Activated T-cell treated with anti-CD3 and anti-CD28 coated beads, Interleukin-2, amount 50 U/mL, for 72 hours (primary cell): ENCODE data around the gene RNF41. TPM values are rescaled to one million over a fixed set of nuclear protein-coding genes. Genes with fewer than 3 reads are reported as not detected.
"Not testable (repeated sequence)": the region's sequence is repeated elsewhere in the genome, so short reads cannot be mapped to it uniquely, and the experiment has no call there.

Source experiments
- ATAC-seq, 2 donors: fragments of 150-1000 bp; cut with Tn5 transposase; replicated peaks in 1 of 2; 2 replicates each; pipeline ENCODE4 v1.10.0; 2021; ENCODE audit warnings: moderate library complexity in 2 of 2, mild to moderate bottlenecking in 1 of 2
- DNase-seq, 2 donors: peaks; one replicate each; pipeline ENCODE4 v3.0.0; 2021 to 2022; ENCODE audit warnings: mixed read lengths in 1 of 2
- H3K27ac Mint-ChIP-seq: one replicate; pipeline ENCODE4 v1.8.0; 2022; ENCODE audit warnings: mild to moderate bottlenecking, moderate library complexity, mixed read lengths
- H3K27me3 Mint-ChIP-seq: one replicate; pipeline ENCODE4 v1.8.0; 2022; ENCODE audit warnings: low read depth, mixed read lengths
- H3K36me3 Mint-ChIP-seq, 2 donors: one replicate each; pipeline ENCODE4 v1.8.0; 2022; ENCODE audit warnings: mixed read lengths in 2 of 2, mild to moderate bottlenecking in 1 of 2; ENCODE audit not compliant: insufficient read depth in 2 of 2
- H3K4me1 Mint-ChIP-seq: one replicate; pipeline ENCODE4 v1.8.0; 2022; ENCODE audit warnings: low read depth, mixed read lengths
- H3K4me3 Mint-ChIP-seq, 2 donors: one replicate each; pipeline ENCODE4 v1.8.0; 2022; ENCODE audit warnings: mild to moderate bottlenecking in 2 of 2, mixed read lengths in 2 of 2, moderate library complexity in 2 of 2
- H3K9me3 Mint-ChIP-seq, 2 donors: one replicate each; pipeline ENCODE4 v1.8.0; 2022; ENCODE audit warnings: mixed read lengths in 2 of 2
- total RNA-seq, 2 donors: library from RNA; stranded (reverse); gene quantifications; one replicate each; pipeline ENCODE4 v1.2.3, GENCODE V29; 2022

The RNF41 gene
- total RNA-seq, 2 donors from 2014 or later: 35.4 to 40.2 TPM

- H3K9me3 Mint-ChIP-seq, H3K36me3 Mint-ChIP-seq, H3K27ac Mint-ChIP-seq, H3K27me3 Mint-ChIP-seq, ATAC-seq, H3K4me3 Mint-ChIP-seq, DNase-seq: not testable (repeated sequence)
- H3K4me1 Mint-ChIP-seq: peaks cover 10% of the 10 kb centered on the region
These were observed 24.7 kb downstream of the RNF41 start for GRCh38 chr12:56196818-56197550.

GRCh38 chr12:56193025-56193578, 28.6 kb downstream of the RNF41 start:
- Mint-ChIP-seq H3K36me3 (peaks cover 8 to 10% of the 10 kb centered on the region in 2 donors), H3K27ac (peak overlapping the region; percentile 88), H3K4me3 (peak overlapping the region; percentile 1 to 11), H3K9me3 (no peaks in the 10 kb centered on the region), H3K27me3 (no peaks in the 10 kb centered on the region), H3K4me1 (peaks cover 26% of the 10 kb centered on the region)
- DNase-seq (peak; percentile 80 to 83), ATAC-seq (no peak)

- peaks cover 11 to 14% of the 10 kb centered on the region in 2 donors for H3K36me3 Mint-ChIP-seq
- H3K27ac Mint-ChIP-seq: peak overlapping the region; percentile 88
- peaks cover 32% of the 10 kb centered on the region for H3K4me1 Mint-ChIP-seq
These were observed 29.1 kb downstream of the RNF41 start for GRCh38 chr12:56192582-56192981.

GRCh38 chr12:56190695-56191155, 31.0 kb downstream of the RNF41 start:
- no peak for DNase-seq
- H3K4me1 Mint-ChIP-seq: peaks cover 50% of the 10 kb centered on the region
- H3K9me3 Mint-ChIP-seq: no peaks in the 10 kb centered on the region
- no peaks in the 10 kb centered on the region for H3K27me3 Mint-ChIP-seq
- no peak for ATAC-seq
- H3K36me3 Mint-ChIP-seq: peaks cover 14 to 24% of the 10 kb centered on the region in 2 donors
- peak overlapping the region; percentile 97 to 100 for H3K4me3 Mint-ChIP-seq
- H3K27ac Mint-ChIP-seq: peak overlapping the region; percentile 100

More at GRCh38 chr12:56192582-56192981, 29.1 kb downstream of the RNF41 start:
- Mint-ChIP-seq H3K9me3 (no peaks in the 10 kb centered on the region), H3K27me3 (no peaks in the 10 kb centered on the region), H3K4me3 (peak overlapping the region in 1 of 2 donors; percentile 11)
- DNase-seq: no peak
- ATAC-seq: no peak

GRCh38 chr12:56189918-56190694, 31.6 kb downstream of the RNF41 start:
- peak overlapping the region; percentile 97 to 100 for H3K4me3 Mint-ChIP-seq
- H3K4me1 Mint-ChIP-seq: peaks cover 52% of the 10 kb centered on the region
- H3K27ac Mint-ChIP-seq: peak overlapping the region; percentile 100
- ATAC-seq (peak; percentile 48 to 56), DNase-seq (peak; percentile 82 to 88)
- no peaks in the 10 kb centered on the region for H3K9me3 Mint-ChIP-seq
- no peaks in the 10 kb centered on the region for H3K27me3 Mint-ChIP-seq
- H3K36me3 Mint-ChIP-seq: peaks cover 15 to 25% of the 10 kb centered on the region in 2 donors

GRCh38 chr12:56189099-56189917, 32.4 kb downstream of the RNF41 start, which contains the start of gene SMARCC2:
Gene SMARCC2, minus strand, starts transcription at chr12:56189483. Its CDS starts 22 bp downstream, at chr12:56189461.
- peak within 1 kb of the TSS; percentile 100 for H3K27ac Mint-ChIP-seq

GRCh38 chr12:56188778-56189098, 33.0 kb downstream of the RNF41 start:
- ATAC-seq: peak in 1 of 2 donors; percentile 1
- Mint-ChIP-seq H3K27ac (peak overlapping the region; percentile 80), H3K27me3 (no peaks in the 10 kb centered on the region), H3K36me3 (peaks cover 20 to 35% of the 10 kb centered on the region in 2 donors), H3K9me3 (no peaks in the 10 kb centered on the region), H3K4me1 (peaks cover 52% of the 10 kb centered on the region), H3K4me3 (peak overlapping the region; percentile 88 to 92)
- peak in 1 of 2 donors; percentile 19 for DNase-seq

More at GRCh38 chr12:56189099-56189917, 32.4 kb downstream of the RNF41 start, which contains the start of gene SMARCC2:
- peak; percentile 92 for DNase-seq
- ATAC-seq: peak; percentile 90 to 91
- no peaks in the 10 kb centered on the region for H3K9me3 Mint-ChIP-seq
- no peaks in the 10 kb centered on the region for H3K27me3 Mint-ChIP-seq
- H3K4me1 Mint-ChIP-seq: peaks cover 52% of the 10 kb centered on the region
- peak within 1 kb of the TSS; percentile 97 to 100 for H3K4me3 Mint-ChIP-seq
- peaks cover 20 to 32% of the 10 kb centered on the region in 2 donors for H3K36me3 Mint-ChIP-seq

- H3K4me1 Mint-ChIP-seq: peaks cover 48% of the 10 kb centered on the region
- ATAC-seq (no peak), DNase-seq (no peak)
- H3K27ac Mint-ChIP-seq: peak overlapping the region; percentile 80
- H3K9me3 Mint-ChIP-seq: no peaks in the 10 kb centered on the region
- H3K27me3 Mint-ChIP-seq: no peaks in the 10 kb centered on the region
- H3K4me3 Mint-ChIP-seq: peak overlapping the region; percentile 88 to 92
- H3K36me3 Mint-ChIP-seq: peaks cover 20 to 35% of the 10 kb centered on the region in 2 donors
These were observed 33.5 kb downstream of the RNF41 start for GRCh38 chr12:56188131-56188777.

- peak overlapping the region; percentile 88 for H3K27ac Mint-ChIP-seq
- ATAC-seq: no peak
- H3K4me1 Mint-ChIP-seq: peaks cover 41% of the 10 kb centered on the region
- peak overlapping the region; percentile 88 to 92 for H3K4me3 Mint-ChIP-seq
- H3K27me3 Mint-ChIP-seq: no peaks in the 10 kb centered on the region
- DNase-seq: no peak
- peaks cover 20 to 32% of the 10 kb centered on the region in 2 donors for H3K36me3 Mint-ChIP-seq
- H3K9me3 Mint-ChIP-seq: no peaks in the 10 kb centered on the region
These were observed 34.8 kb downstream of the RNF41 start for GRCh38 chr12:56186957-56187356.

GRCh38 chr12:56178347-56178746, 43.4 kb downstream of the RNF41 start:
- Mint-ChIP-seq H3K36me3 (peaks cover 14 to 25% of the 10 kb centered on the region in 2 donors), H3K4me1 (no peaks in the 10 kb centered on the region), H3K27me3 (no peaks in the 10 kb centered on the region), H3K27ac (peak overlapping the region; percentile 47), H3K9me3 (no peaks in the 10 kb centered on the region), H3K4me3 (no peak overlapping the region)
- DNase-seq (no peak), ATAC-seq (no peak)

- no peak for DNase-seq
- no peak for ATAC-seq
- no peaks in the 10 kb centered on the region for H3K9me3 Mint-ChIP-seq
- H3K27ac Mint-ChIP-seq: peak overlapping the region; percentile 29
- no peaks in the 10 kb centered on the region for H3K27me3 Mint-ChIP-seq
- H3K4me3 Mint-ChIP-seq: no peak overlapping the region
- no peaks in the 10 kb centered on the region for H3K4me1 Mint-ChIP-seq
- H3K36me3 Mint-ChIP-seq: peaks cover 13 to 29% of the 10 kb centered on the region in 2 donors
These were observed 48.9 kb downstream of the RNF41 start for GRCh38 chr12:56172839-56173238.

GRCh38 chr12:56169229-56169759, 52.4 kb downstream of the RNF41 start:
- Mint-ChIP-seq H3K27ac (peak overlapping the region; percentile 56), H3K27me3 (no peaks in the 10 kb centered on the region), H3K36me3 (peaks cover 11 to 37% of the 10 kb centered on the region in 2 donors), H3K4me1 (no peaks in the 10 kb centered on the region), H3K9me3 (no peaks in the 10 kb centered on the region), H3K4me3 (no peak overlapping the region)
- ATAC-seq (no peak), DNase-seq (no peak)
